IPS DF 6.9 (cell line): ENCODE results near the gene TMEM200A.

Source experiments
- DNase-seq: peaks from one replicate; pipeline ENCODE4 v3.0.0-alpha.2; 2013; ENCODE audit warnings: low read depth, low spot score
- H3K27ac ChIP-seq: one replicate; pipeline ENCODE4 v1.5.1; 2013; ENCODE audit warnings: low read length, control low read depth
- H3K27me3 ChIP-seq: 2 replicates; pipeline ENCODE4 v1.6.1; 2013; ENCODE audit warnings: mild to moderate bottlenecking, low read length; ENCODE audit not compliant: control insufficient read depth, insufficient read depth
- H3K36me3 ChIP-seq: 2 replicates; pipeline ENCODE4 v1.6.1; 2013; ENCODE audit warnings: low read length; ENCODE audit not compliant: control insufficient read depth, insufficient read depth
- H3K4me1 ChIP-seq: 2 replicates; pipeline ENCODE4 v1.6.1; 2013; ENCODE audit warnings: low read length; ENCODE audit not compliant: control insufficient read depth, insufficient read depth
- H3K4me3 ChIP-seq: 2 replicates; pipeline ENCODE4 v1.5.1; 2013; ENCODE audit warnings: mild to moderate bottlenecking, low read length
- H3K9me3 ChIP-seq: 2 replicates; pipeline ENCODE4 v1.6.1; 2013; ENCODE audit warnings: low read length, inconsistent platforms; ENCODE audit not compliant: control insufficient read depth, insufficient read depth
- WGBS: extraction: QIAGEN DNeasy Blood & Tissue Kit; methylation state at CpG from one replicate; pipeline ENCODE4 v1.1.7; 2013; ENCODE audit warnings: mixed read lengths, missing lambda C conversion rate; ENCODE audit not compliant: insufficient read length, insufficient coverage; 5-methylcytosine and 5-hydroxymethylcytosine counted together

TMEM200A gene

GRCh38 chr6:130394246-130394645 lies 28.4 kb downstream of the TMEM200A start:
- peaks cover 2% of the 10 kb centered on the region; the same call in 1 of the 2 replicates for H3K4me1 ChIP-seq
- no CpG with 5 or more reads among the region's 5 CpGs for WGBS
- H3K4me3 ChIP-seq: no peak overlapping the region
- no peaks in the 10 kb centered on the region for H3K36me3 ChIP-seq
- DNase-seq: no peak
- H3K9me3 ChIP-seq: no peaks in the 10 kb centered on the region
- H3K27me3 ChIP-seq: no peaks in the 10 kb centered on the region
- H3K27ac ChIP-seq: no peak overlapping the region

GRCh38 chr6:130395164-130395563 lies 29.3 kb downstream of the TMEM200A start:
- no CpG with 5 or more reads among the region's 5 CpGs for WGBS
- no peak overlapping the region for H3K27ac ChIP-seq
- no peaks in the 10 kb centered on the region for H3K27me3 ChIP-seq
- no peaks in the 10 kb centered on the region for H3K36me3 ChIP-seq
- no peak overlapping the region for H3K4me3 ChIP-seq
- H3K4me1 ChIP-seq: peaks cover 2% of the 10 kb centered on the region; the same call in 1 of the 2 replicates
- DNase-seq: no peak
- no peaks in the 10 kb centered on the region for H3K9me3 ChIP-seq

- H3K4me1 ChIP-seq: no peaks in the 10 kb centered on the region
- no peaks in the 10 kb centered on the region for H3K36me3 ChIP-seq
- no peak overlapping the region for H3K27ac ChIP-seq
- H3K4me3 ChIP-seq: no peak overlapping the region
- H3K9me3 ChIP-seq: no peaks in the 10 kb centered on the region
- no peak for DNase-seq
- H3K27me3 ChIP-seq: no peaks in the 10 kb centered on the region
- no CpG with 5 or more reads among the region's 2 CpGs for WGBS
Measured at GRCh38 chr6:130396722-130397121, 30.9 kb downstream of the TMEM200A start.

GRCh38 chr6:130405549-130405948 lies 39.7 kb downstream of the TMEM200A start:
- H3K9me3 ChIP-seq: no peaks in the 10 kb centered on the region
- no peak overlapping the region for H3K27ac ChIP-seq
- H3K27me3 ChIP-seq: no peaks in the 10 kb centered on the region
- no peaks in the 10 kb centered on the region for H3K36me3 ChIP-seq
- H3K4me1 ChIP-seq: peaks cover 3% of the 10 kb centered on the region; the same call in 1 of the 2 replicates
- no CpG with 5 or more reads among the region's 2 CpGs for WGBS
- DNase-seq: no peak
- H3K4me3 ChIP-seq: no peak overlapping the region

GRCh38 chr6:130407032-130407431 lies 41.2 kb downstream of the TMEM200A start:
- Histone ChIP-seq H3K27me3 (no peaks in the 10 kb centered on the region), H3K4me1 (peaks cover 3% of the 10 kb centered on the region; the same call in 1 of the 2 replicates), H3K4me3 (no peak overlapping the region), H3K36me3 (no peaks in the 10 kb centered on the region), H3K27ac (no peak overlapping the region), H3K9me3 (no peaks in the 10 kb centered on the region)
- DNase-seq: no peak
- WGBS: no CpG with 5 or more reads among the region's 3 CpGs

- Histone ChIP-seq H3K4me3 (no peak overlapping the region), H3K27ac (no peak overlapping the region), H3K4me1 (peaks cover 3% of the 10 kb centered on the region; the same call in 1 of the 2 replicates), H3K9me3 (no peaks in the 10 kb centered on the region), H3K27me3 (no peaks in the 10 kb centered on the region), H3K36me3 (no peaks in the 10 kb centered on the region)
- DNase-seq: no peak
- WGBS: 100% methylated on average over 1 of the region's 2 CpGs
Measured at GRCh38 chr6:130409418-130410100, 43.7 kb downstream of the TMEM200A start.

GRCh38 chr6:130411481-130411880 lies 45.7 kb downstream of the TMEM200A start:
- H3K27ac ChIP-seq: no peak overlapping the region
- DNase-seq: no peak
- H3K9me3 ChIP-seq: no peaks in the 10 kb centered on the region
- H3K4me1 ChIP-seq: no peaks in the 10 kb centered on the region
- no peak overlapping the region for H3K4me3 ChIP-seq
- WGBS: no CpG with 5 or more reads among the region's 2 CpGs
- H3K36me3 ChIP-seq: no peaks in the 10 kb centered on the region
- no peaks in the 10 kb centered on the region for H3K27me3 ChIP-seq

- H3K9me3 ChIP-seq: no peaks in the 10 kb centered on the region
- no peak overlapping the region for H3K4me3 ChIP-seq
- no peak overlapping the region for H3K27ac ChIP-seq
- no peaks in the 10 kb centered on the region for H3K27me3 ChIP-seq
- no peak for DNase-seq
- no peaks in the 10 kb centered on the region for H3K4me1 ChIP-seq
- no peaks in the 10 kb centered on the region for H3K36me3 ChIP-seq
- no CpG with 5 or more reads among the region's 1 CpG for WGBS
Measured at GRCh38 chr6:130412556-130413290, 46.9 kb downstream of the TMEM200A start.

- DNase-seq: no peak
- H3K9me3 ChIP-seq: no peaks in the 10 kb centered on the region
- H3K4me3 ChIP-seq: no peak overlapping the region
- H3K36me3 ChIP-seq: no peaks in the 10 kb centered on the region
- H3K27ac ChIP-seq: no peak overlapping the region
- H3K4me1 ChIP-seq: no peaks in the 10 kb centered on the region
- no peaks in the 10 kb centered on the region for H3K27me3 ChIP-seq
Measured at GRCh38 chr6:130417951-130418350, 52.1 kb downstream of the TMEM200A start.

GRCh38 chr6:130420911-130421310 lies 55.1 kb downstream of the TMEM200A start:
- no CpG with 5 or more reads among the region's 4 CpGs for WGBS

More at GRCh38 chr6:130420911-130421310, 55.1 kb downstream of the TMEM200A start:
- H3K4me3 ChIP-seq: no peak overlapping the region
- H3K27ac ChIP-seq: no peak overlapping the region
- no peaks in the 10 kb centered on the region for H3K9me3 ChIP-seq
- no peaks in the 10 kb centered on the region for H3K27me3 ChIP-seq
- DNase-seq: no peak
- H3K4me1 ChIP-seq: no peaks in the 10 kb centered on the region; the same call in 1 of the 2 replicates
- no peaks in the 10 kb centered on the region for H3K36me3 ChIP-seq
